ENCODE data around the gene PARVG. TPM values are rescaled to one million over a fixed set of nuclear protein-coding genes. Genes with fewer than 3 reads are reported as not detected.
"Not testable (repeated sequence)": the region's sequence is repeated elsewhere in the genome, so short reads cannot be mapped to it uniquely, and the experiment has no call there.

The PARVG gene
- total and polyA plus RNA-seq, 2 of the 13 experiments (the other 11 are each of a cell fraction or from before 2014, with no cell fraction given) = not detected

GRCh38 chr22:44241121-44241520, 60.4 kb downstream of the PARVG start:
- H3K4me2 ChIP-seq (ENCODE audit: low read depth, low read length); H3K4me3 ChIP-seq (replicated peaks in 1 of 3; ENCODE audit: insufficient read depth in 1 of 3, low read depth in 2 of 3, low read length in 3 of 3); H3K4me1 ChIP-seq (ENCODE audit: insufficient read depth, low read length); ATAC-seq; in situ Hi-C loops (cut with HindIII; ENCODE audit: extremely low pct_ligation_motif_present, low pct_unique_long_range_greater_than_20kb); H3K27me3 ChIP-seq (ENCODE audit: control insufficient read depth in 1 of 2, insufficient read depth in 2 of 2, low read length in 2 of 2); BruUV-seq (replicated peaks); CTCF ChIA-PET (ENCODE audit: low intra/inter-chr PET ratio, low total read pairs); intact Hi-C loops (cut with micrococcal nuclease; ENCODE audit: unreplicated experiment); H3K79me2 ChIP-seq (ENCODE audit: insufficient read depth, low read length); H4K20me1 ChIP-seq (ENCODE audit: insufficient read depth, low read length); H3K36me3 ChIP-seq (replicated peaks in 1 of 2; ENCODE audit: control insufficient read depth in 1 of 2, insufficient read depth in 2 of 2, low read length in 2 of 2); H2AFZ ChIP-seq (ENCODE audit: low read length); POLR2A ChIA-PET; DNase-seq (ENCODE audit: low spot score); H3K9ac ChIP-seq (ENCODE audit: insufficient read depth, low read depth, low read length); H3K9me3 ChIP-seq (ENCODE audit: low read length); FAIRE-seq; H3K27ac ChIP-seq (ENCODE audit: extremely low read length, insufficient read depth, low read length): not testable (repeated sequence)
- WGBS (ENCODE audit: low lambda C conversion rate) = 31% methylated on average over 3 of the region's 3 CpGs

GRCh38 chr22:44242946-44243724, 62.4 kb downstream of the PARVG start:
- 13% methylated on average over 11 of the region's 17 CpGs for WGBS (ENCODE audit: low lambda C conversion rate)
- no peak overlapping the region for H3K4me2 ChIP-seq (ENCODE audit: low read depth, low read length)
- no peak overlapping the region for H3K4me3 ChIP-seq (replicated peaks in 1 of 3; ENCODE audit: insufficient read depth in 1 of 3, low read depth in 2 of 3, low read length in 3 of 3)
- BruUV-seq (replicated peaks) = no TSS peak
- in situ Hi-C loops (cut with HindIII; ENCODE audit: extremely low pct_ligation_motif_present, low pct_unique_long_range_greater_than_20kb) = no loop called here
- no peak for DNase-seq (ENCODE audit: low spot score)
- no peaks in the 10 kb centered on the region for H3K79me2 ChIP-seq (ENCODE audit: insufficient read depth, low read length)
- H3K27me3 ChIP-seq (ENCODE audit: control insufficient read depth in 1 of 2, insufficient read depth in 2 of 2, low read length in 2 of 2) = no peaks in the 10 kb centered on the region; a peak in 2 of 5 replicates
- no peaks in the 10 kb centered on the region for H3K9me3 ChIP-seq (ENCODE audit: low read length)
- no peaks in the 10 kb centered on the region for H3K36me3 ChIP-seq (replicated peaks in 1 of 2; ENCODE audit: control insufficient read depth in 1 of 2, insufficient read depth in 2 of 2, low read length in 2 of 2)
- H3K27ac ChIP-seq (ENCODE audit: extremely low read length, insufficient read depth, low read length) = no peak overlapping the region
- H4K20me1 ChIP-seq (ENCODE audit: insufficient read depth, low read length) = no peaks in the 10 kb centered on the region
- ATAC-seq = no peak
- CTCF ChIA-PET (ENCODE audit: low intra/inter-chr PET ratio, low total read pairs) = no interaction called here
- no peak overlapping the region for H2AFZ ChIP-seq (ENCODE audit: low read length)
- POLR2A ChIA-PET = no interaction called here
- FAIRE-seq = no peak
- no peak overlapping the region for H3K9ac ChIP-seq (ENCODE audit: insufficient read depth, low read depth, low read length)
- intact Hi-C loops (cut with micrococcal nuclease; ENCODE audit: unreplicated experiment) = no loop called here
- no peaks in the 10 kb centered on the region for H3K4me1 ChIP-seq (ENCODE audit: insufficient read depth, low read length)
- TF ChIP-seq YEATS2 (CRISPR knock-in tag; IDR thresholded peaks at IDR 0.05; ENCODE audit: borderline replicate concordance) = no peak
- TF ChIP-seq TSC22D2 (CRISPR knock-in tag; IDR thresholded peaks at IDR 0.05; ENCODE audit: borderline replicate concordance) = no peak
- TF ChIP-seq ZMAT3 (CRISPR knock-in tag; conservative IDR thresholded peaks at IDR 0.05) = no peak
- no peak for TF ChIP-seq SRY (CRISPR knock-in tag; IDR thresholded peaks at IDR 0.05)
- TF ChIP-seq ZBTB14 (CRISPR knock-in tag; IDR thresholded peaks at IDR 0.05) = no peak
- no peak for TF ChIP-seq THAP11 (CRISPR knock-in tag; IDR thresholded peaks at IDR 0.05)
- TF ChIP-seq CENPBD1 (CRISPR knock-in tag; IDR thresholded peaks at IDR 0.05; ENCODE audit: borderline replicate concordance, low read depth) = no peak
- no peak for TF ChIP-seq TBL1XR1 (IDR thresholded peaks at IDR 0.05; ENCODE audit: borderline replicate concordance, low read length, partially characterized antibody)
- TF ChIP-seq FOXA3 (CRISPR knock-in tag; IDR thresholded peaks at IDR 0.05) = no peak
- no peak for TF ChIP-seq HOXA5 (CRISPR knock-in tag; IDR thresholded peaks at IDR 0.05)
- TF ChIP-seq ZNF616 (CRISPR knock-in tag; IDR thresholded peaks at IDR 0.05; ENCODE audit: low read depth) = no peak
- no peak for TF ChIP-seq ZNF567 (CRISPR knock-in tag; IDR thresholded peaks at IDR 0.05; ENCODE audit: borderline replicate concordance)
- no peak for TF ChIP-seq THAP8 (CRISPR knock-in tag; IDR thresholded peaks at IDR 0.05; ENCODE audit: borderline replicate concordance)
- TF ChIP-seq FOXK1 (CRISPR knock-in tag; IDR thresholded peaks at IDR 0.05; ENCODE audit: borderline replicate concordance, low read depth) = no peak
- TF ChIP-seq MAFF (IDR thresholded peaks at IDR 0.05; ENCODE audit: low read depth, low read length) = no peak
- no peak for TF ChIP-seq TEF (CRISPR knock-in tag; IDR thresholded peaks at IDR 0.05)
